ENCODE data around the gene COL27A1.

COL27A1 gene

DNA sequence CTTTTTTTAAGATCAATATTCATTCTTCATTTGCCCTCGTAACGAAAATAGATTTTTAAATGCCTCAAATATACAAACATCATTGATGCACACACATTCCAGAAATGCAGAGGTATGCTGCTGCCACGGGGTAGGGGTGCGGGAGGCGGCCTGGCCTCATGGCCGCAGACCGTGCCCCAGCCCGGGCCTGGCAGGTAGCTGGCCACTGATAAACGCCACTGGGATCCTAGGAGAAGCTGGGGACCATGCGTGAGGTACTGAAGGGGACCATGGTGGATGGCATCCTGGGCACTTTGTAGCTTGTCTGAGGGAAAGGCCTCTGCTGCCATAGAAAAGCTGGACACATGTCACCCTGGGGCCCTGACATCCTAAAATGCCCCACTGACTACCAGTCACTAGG lies 180.8 kb downstream of the COL27A1 start:
- no peaks in the 10 kb centered on the region for H3K36me3 ChIP-seq (ENCODE audit: control insufficient read depth, insufficient read depth, low read length)
- no peaks in the 10 kb centered on the region for H3K4me1 ChIP-seq
- no peak overlapping the region for H3K9ac ChIP-seq
- H3K4me3 ChIP-seq (ENCODE audit: low read depth, low read length): no peak overlapping the region
- H2AFZ ChIP-seq: no peak overlapping the region
- no peaks in the 10 kb centered on the region for H3K9me3 ChIP-seq (ENCODE audit: control insufficient read depth, low read length)
- TF ChIP-seq, protein P1, sequence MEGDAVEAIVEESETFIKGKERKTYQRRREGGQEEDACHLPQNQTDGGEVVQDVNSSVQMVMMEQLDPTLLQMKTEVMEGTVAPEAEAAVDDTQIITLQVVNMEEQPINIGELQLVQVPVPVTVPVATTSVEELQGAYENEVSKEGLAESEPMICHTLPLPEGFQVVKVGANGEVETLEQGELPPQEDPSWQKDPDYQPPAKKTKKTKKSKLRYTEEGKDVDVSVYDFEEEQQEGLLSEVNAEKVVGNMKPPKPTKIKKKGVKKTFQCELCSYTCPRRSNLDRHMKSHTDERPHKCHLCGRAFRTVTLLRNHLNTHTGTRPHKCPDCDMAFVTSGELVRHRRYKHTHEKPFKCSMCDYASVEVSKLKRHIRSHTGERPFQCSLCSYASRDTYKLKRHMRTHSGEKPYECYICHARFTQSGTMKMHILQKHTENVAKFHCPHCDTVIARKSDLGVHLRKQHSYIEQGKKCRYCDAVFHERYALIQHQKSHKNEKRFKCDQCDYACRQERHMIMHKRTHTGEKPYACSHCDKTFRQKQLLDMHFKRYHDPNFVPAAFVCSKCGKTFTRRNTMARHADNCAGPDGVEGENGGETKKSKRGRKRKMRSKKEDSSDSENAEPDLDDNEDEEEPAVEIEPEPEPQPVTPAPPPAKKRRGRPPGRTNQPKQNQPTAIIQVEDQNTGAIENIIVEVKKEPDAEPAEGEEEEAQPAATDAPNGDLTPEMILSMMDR (IDR thresholded peaks at IDR 0.05): no peak
- no peak overlapping the region for H3K4me2 ChIP-seq (ENCODE audit: low read length)
- H3K79me2 ChIP-seq: no peaks in the 10 kb centered on the region
- no peak overlapping the region for H3K27ac ChIP-seq
- H3K27me3 ChIP-seq (ENCODE audit: control insufficient read depth, insufficient read depth, low read length): no peaks in the 10 kb centered on the region

DNA sequence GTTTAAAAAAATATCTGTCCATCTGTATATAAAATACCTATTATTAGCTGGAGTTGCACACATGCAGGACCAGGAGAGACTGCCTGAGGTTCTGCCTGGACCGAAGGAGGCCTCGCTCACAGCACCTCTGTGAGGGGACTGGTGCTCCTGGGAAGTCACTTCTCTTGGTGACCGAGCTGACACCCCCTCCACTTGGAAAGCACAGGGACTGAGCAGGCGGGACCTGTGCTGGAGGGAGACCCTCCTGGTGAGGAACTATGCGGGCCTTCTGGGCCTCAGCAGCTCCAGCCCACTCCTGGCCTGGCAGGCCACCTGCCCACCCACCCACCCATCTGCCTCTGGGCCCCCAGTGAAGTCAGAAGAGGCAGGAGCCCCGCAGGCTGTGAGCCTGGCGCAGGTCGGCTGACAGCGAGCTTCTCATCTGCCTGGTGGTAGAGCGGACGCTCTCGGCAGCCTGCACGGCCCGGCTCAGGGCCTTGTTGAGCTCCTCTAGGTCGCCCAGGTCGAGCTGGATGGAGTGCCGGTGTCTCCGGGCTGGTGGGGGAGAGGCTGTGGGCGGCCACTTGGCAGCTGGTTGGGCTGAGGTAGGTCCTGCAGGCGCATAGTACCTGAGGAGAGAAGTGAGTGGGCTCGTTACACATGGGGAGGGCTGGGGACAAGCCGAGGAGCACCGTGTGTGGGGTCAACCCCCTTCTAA lies 181.5 kb downstream of the COL27A1 start:
- H3K9me3 ChIP-seq (ENCODE audit: control insufficient read depth, low read length): no peaks in the 10 kb centered on the region
- no peak overlapping the region for H3K4me3 ChIP-seq (ENCODE audit: low read depth, low read length)
- no peak overlapping the region for H3K4me2 ChIP-seq (ENCODE audit: low read length)
- H2AFZ ChIP-seq: no peak overlapping the region
- H3K27ac ChIP-seq: no peak overlapping the region
- H3K9ac ChIP-seq: no peak overlapping the region
- H3K36me3 ChIP-seq (ENCODE audit: control insufficient read depth, insufficient read depth, low read length): no peaks in the 10 kb centered on the region
- no peaks in the 10 kb centered on the region for H3K27me3 ChIP-seq (ENCODE audit: control insufficient read depth, insufficient read depth, low read length)
- H3K4me1 ChIP-seq: no peaks in the 10 kb centered on the region
- TF ChIP-seq, protein P1 (IDR thresholded peaks at IDR 0.05): no peak
- H3K79me2 ChIP-seq: no peaks in the 10 kb centered on the region

DNA sequence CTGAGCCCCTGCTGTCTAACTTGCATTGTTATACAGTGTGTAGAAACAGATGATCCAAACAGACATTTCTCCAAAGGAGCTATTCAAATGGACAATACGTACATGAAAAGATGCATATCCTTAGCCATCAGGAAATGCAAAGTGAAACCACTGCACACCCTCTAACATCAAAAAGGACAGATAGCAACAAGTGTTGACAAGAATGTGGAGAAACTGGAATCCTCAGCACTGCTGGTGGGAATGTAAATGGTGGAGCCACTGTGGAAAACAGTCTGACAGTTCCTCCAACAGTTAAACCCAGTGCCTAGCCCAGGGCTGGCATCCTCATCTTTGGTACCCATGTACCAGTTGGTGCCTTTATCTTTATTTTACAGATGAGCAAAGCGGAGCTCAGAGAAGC lies 182.8 kb downstream of the COL27A1 start:
- Histone ChIP-seq H3K4me1 (no peaks in the 10 kb centered on the region), H3K9me3 (ENCODE audit: control insufficient read depth, low read length) (no peaks in the 10 kb centered on the region), H3K36me3 (ENCODE audit: control insufficient read depth, insufficient read depth, low read length) (no peaks in the 10 kb centered on the region), H3K27me3 (ENCODE audit: control insufficient read depth, insufficient read depth, low read length) (no peaks in the 10 kb centered on the region), H3K27ac (no peak overlapping the region), H3K4me2 (ENCODE audit: low read length) (no peak overlapping the region), H3K9ac (no peak overlapping the region), H3K4me3 (ENCODE audit: low read depth, low read length) (no peak overlapping the region), H3K79me2 (no peaks in the 10 kb centered on the region), H2AFZ (no peak overlapping the region)
- TF ChIP-seq, protein P1 (IDR thresholded peaks at IDR 0.05): no peak

DNA sequence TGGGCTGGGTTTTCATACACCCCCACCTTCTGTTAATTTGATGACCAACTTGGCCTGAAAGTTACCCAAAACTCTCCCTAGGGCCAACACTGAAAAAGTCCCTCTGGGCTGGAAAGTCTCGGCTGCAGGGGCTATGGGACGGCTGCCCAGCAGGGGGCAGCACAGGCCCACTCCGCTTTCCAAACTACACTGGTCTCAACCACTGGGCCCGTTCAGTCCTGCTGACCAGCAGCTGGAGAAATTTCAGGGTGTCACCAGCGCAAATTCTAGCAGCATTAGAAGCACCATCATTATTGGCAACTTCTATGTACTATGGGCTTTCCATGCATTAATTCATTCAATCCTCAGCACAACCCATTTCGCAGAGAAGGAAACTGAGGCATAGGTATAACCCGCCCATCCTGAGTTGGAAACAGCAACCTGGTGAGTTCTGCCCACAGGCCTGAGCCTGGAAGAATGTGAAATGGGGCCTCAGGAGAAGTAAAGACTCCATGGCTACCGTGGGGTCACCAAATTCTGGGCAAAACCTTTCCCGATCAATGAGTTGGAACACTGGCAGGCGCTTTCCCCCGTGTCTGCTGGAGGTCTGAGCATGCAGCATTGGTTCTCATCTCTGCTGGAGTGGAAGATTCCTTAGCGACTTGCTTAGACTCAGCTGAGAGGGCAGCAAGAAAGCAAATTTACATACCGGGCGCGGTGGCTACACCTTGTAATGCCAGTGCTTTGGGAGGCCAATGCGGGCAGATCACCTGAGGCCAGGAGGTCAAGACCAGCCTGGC lies 184.0 kb downstream of the COL27A1 start:
- Histone ChIP-seq H3K9ac (no peak overlapping the region), H2AFZ (no peak overlapping the region), H3K4me1 (no peaks in the 10 kb centered on the region), H3K27ac (no peak overlapping the region), H3K9me3 (ENCODE audit: control insufficient read depth, low read length) (no peaks in the 10 kb centered on the region), H3K79me2 (no peaks in the 10 kb centered on the region), H3K36me3 (ENCODE audit: control insufficient read depth, insufficient read depth, low read length) (no peaks in the 10 kb centered on the region), H3K27me3 (ENCODE audit: control insufficient read depth, insufficient read depth, low read length) (no peaks in the 10 kb centered on the region), H3K4me2 (ENCODE audit: low read length) (no peak overlapping the region), H3K4me3 (ENCODE audit: low read depth, low read length) (no peak overlapping the region)
- TF ChIP-seq, protein P1 (IDR thresholded peaks at IDR 0.05): peak; percentile 35

Measured in parathyroid adenoma (tissue), 2 donors.